ENCODE data around the gene ZNF239.

- TF ChIP-seq POLR2A (IDR thresholded peaks at IDR 0.05; ENCODE audit: low read depth, low read length), result no peak
- no peak for TF ChIP-seq POLR2AphosphoS5 (IDR thresholded peaks at IDR 0.05; ENCODE audit: low read depth, low read length)
- TF ChIP-seq PAX5 (IDR thresholded peaks at IDR 0.05; ENCODE audit: insufficient read depth, low read length, severe bottlenecking), result no peak
- no peak for TF ChIP-seq SPI1 (IDR thresholded peaks at IDR 0.05; ENCODE audit: low read depth, low read length)
- TF ChIP-seq TAF1 (IDR thresholded peaks at IDR 0.05; ENCODE audit: low read depth, low read length), result no peak
- TF ChIP-seq POU2F2 (IDR thresholded peaks at IDR 0.05; ENCODE audit: low read depth, low read length), result no peak
These were observed 32.8 kb upstream of the ZNF239 start for GRCh38 chr10:43607199-43607573.
